AML-193 (cell line): ENCODE data around the gene NKD2.
"Not testable (repeated sequence)": the region's sequence is repeated elsewhere in the genome, so short reads cannot be mapped to it uniquely, and the experiment has no call there.

Source experiments
- DNase-seq, 2 experiments: peaks; one replicate each; lab custom pipeline; 2025; lab: John Stamatoyannopoulos, UW

NKD2 gene

DNA sequence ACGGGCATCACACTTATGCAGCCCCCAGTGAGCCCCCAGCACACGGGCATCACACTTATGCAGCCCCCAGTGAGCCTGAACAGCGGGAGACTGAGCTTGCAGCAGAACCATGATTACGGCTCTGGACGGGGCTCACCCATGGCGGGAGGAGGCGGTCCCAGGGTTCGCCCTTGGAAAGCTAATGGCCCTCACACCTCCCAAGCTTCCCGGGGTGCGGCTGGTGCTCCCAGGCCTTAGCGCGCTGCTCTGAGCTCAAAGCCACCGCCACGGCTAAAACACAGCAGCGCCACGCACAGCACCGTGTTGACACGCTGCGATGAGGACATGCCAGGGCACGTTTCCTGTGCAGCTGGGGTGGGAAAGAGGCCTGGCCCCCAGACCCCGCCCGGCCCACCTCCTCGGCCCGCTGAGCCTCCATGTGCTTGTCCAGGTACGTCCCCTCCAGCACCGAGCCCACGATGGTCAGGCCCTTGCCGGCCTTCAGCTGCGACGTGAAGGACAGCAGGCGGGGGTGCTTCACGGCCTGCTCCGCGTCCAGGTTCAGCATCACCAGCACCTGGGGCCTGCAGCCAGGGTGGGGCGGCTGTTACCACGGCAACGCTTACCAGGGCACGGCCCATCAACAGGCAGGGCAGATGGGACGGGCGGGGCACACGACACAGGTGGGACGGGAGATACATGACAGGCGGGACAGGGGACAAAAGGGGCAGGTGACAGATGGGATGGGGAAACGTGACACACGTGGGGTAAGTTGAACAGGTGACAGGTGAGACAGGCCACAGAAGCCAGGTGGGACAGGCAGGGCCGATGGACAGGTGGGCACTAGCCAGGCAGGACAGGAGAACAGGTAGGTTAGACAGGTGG is 64.9 kb downstream of the NKD2 start:
- DNase-seq: no peak

DNA sequence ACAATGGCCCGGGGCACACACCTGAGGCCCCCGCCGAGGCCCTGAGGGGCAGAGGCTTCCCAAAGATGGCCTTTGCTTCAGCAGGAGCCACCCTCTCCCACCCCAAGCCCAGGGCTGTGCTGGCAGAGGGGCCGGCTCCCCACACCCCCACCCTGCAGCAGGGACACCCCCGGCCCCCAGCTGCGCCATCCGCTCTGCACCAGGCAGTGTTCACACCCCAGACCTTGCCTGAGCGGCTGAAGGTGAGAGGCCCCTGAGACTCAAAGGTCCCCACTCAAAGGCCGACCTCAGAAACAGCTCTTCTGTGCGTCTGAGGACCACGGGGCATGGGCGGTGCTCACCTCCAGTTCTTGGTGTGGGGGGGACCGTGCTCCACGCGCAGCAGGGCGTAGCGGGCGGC is 65.6 kb downstream of the NKD2 start:
- DNase-seq: no peak

DNA sequence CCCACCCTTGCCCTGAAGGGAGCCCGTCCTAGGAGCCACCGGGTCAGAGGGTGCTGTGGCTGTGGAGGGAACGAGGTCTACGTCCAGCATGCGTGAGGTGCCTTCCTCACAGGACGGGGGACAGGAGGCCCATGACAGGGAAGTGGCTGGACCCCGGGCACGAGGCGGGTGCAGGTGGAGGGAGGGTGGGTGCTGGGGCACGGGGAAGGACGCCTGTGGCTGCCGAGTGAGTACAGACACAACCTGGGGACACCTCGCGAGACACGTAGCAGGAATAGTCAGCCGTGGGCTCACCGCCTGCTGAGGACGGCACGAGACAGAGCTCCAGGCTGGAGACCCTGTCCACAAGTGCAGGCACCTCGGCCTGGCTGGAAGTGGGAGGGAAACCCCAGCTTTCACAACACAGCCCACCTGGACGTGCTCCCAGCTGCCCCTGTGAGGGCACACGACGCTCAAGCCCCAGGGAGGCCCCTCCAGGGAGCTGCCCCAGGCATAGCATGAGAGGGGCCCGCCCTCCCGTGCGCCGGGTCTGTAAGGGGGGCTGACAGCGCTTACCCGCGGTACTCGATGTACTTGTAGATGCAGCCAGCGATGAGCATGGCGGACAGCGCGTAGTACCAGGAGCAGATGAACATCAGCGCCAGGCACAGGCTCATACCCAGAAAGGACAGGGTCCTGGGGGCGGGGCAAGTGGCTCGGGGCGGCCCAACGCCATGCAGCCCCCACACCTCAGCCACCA is 66.4 kb downstream of the NKD2 start:
- no peak for DNase-seq

DNA sequence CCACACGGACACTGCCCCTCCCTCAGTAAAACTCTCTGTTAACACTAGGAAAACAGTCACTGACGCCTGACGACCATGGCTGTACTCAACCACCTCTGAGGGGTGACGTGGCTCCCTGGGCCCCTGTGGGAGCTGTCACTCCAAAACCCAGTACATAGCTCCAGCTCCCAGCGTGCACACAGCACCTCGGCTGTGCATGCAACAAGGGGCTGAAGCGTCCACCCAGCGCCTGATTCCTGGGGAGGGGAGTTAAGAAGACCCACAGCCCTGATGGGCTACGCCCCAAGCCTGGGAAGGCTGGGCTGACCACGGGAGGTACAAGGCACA is 66.9 kb downstream of the NKD2 start:
- DNase-seq: no peak

DNA sequence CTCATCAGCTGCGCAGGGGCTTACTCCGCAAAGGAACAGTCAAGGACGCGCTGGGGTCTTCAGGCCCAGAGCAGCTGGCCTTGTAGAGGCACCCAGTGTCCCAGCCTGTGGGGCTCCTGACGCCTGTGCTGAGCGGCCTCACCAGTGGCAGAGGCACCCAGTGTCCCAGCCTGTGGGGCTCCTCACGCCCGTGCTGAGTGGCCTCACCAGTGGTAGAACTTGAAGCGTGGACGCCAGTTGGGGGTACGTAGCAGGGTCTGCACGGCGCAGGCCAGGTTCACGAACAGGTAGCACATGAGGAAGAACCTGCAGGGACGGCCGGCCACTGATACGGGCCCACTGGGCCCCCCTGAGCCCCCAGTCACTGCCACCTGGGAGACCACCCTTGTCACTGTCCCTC is 67.3 kb downstream of the NKD2 start:
- no peak for DNase-seq

DNA sequence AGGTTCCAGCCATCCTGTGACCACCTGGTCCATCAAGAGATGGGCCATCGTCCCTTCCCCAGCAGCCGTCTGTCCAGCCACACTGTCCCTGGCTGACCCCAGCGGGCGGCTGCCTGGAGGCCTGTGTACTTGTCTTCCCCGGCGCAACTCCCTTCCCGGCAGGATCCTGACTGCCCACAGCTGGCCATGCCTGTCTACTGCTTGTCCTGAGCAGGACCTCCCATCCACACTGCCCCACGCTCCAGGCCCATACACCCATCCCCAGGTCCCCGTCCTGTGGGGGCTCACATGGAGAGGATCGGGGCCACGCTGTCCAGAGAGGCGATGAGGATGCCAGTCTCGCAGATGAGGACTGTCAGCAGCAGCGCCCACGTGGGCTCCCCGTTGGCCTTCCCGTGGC is 67.8 kb downstream of the NKD2 start:
- no peak for DNase-seq

DNA sequence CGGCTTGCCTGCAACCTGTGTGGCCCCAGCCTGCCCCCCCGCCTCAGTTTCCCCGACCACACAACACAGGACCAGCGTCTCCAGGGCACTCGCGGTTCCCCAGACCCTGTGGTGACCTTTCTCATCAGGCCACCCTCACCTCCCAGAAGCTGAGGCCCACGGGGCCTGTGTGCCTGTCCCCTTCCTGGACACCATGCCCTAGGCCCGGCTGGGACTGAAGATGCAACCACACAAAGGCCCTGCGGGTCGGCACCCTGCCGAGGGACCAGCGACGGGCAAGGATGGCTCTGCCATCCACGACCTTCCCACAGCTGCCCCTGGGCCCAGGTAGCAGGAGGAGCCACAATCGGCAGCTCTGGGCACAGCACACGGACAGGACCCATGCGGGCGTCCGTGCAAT is 68.4 kb downstream of the NKD2 start:
- no peak for DNase-seq

DNA sequence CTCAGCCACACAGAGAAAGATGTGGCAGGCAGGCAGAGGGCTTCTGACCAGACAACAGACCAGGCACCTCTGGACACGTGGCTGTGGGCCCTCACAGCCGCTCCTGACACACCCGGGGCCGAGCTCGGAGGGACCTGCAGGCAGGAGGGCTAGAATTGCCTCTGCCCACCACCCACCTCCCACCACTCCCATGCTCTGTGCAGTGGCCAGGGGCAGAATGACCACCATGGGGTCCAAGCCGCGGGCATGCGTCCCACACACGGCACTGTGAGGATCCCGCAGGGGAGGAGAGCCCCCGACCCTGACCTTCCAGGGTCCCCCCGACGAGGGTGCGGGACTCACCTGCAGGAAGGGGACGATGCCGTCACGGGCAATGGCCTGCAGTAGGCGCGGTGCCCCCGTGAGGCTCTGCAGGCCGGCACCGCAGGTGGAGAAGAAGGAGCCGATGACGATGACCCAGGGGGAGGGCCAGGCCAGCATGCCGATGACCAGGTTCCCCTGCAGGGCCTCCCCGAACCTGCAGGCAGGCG is 69.0 kb downstream of the NKD2 start:
- no peak for DNase-seq

DNA sequence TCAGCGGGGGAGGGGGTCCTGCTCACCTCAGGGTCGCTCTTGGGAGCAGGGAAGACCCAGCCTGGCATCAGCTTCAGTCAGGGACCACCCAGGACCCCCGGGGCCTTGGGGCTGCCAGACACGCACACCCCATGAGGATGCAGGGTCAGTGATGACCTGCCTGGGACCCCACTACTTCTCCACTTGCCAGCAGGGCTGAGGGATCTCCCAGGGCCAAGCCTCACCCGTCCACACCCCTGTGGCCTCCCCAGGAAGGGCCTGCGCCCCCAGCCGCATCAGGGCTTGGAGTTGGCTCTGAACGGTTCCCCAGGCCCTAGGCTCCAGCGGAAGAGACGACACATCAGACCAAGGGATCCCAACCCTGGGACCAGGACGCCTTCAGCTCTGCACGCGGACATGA is 69.6 kb downstream of the NKD2 start:
- DNase-seq: no peak

DNA sequence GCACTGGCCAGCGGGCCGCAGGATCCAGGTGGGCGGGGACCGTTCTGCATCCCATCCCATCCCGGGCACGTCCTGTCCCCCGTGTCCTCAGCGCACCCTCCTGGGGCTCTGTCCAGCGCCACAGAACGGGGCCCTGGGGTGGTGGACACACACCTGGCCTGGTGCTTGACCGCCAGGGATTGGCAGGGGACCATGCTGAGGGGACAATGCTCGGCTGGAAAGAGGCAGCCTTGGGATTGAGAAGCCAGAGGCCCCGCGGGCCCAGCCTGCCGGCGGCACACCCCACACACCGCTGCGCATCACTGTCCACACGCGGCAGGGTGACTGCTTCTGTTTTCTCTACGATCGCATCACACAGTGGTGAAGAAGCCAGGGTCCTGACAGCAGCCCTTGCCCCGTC is 70.2 kb downstream of the NKD2 start:
- DNase-seq: no peak

DNA sequence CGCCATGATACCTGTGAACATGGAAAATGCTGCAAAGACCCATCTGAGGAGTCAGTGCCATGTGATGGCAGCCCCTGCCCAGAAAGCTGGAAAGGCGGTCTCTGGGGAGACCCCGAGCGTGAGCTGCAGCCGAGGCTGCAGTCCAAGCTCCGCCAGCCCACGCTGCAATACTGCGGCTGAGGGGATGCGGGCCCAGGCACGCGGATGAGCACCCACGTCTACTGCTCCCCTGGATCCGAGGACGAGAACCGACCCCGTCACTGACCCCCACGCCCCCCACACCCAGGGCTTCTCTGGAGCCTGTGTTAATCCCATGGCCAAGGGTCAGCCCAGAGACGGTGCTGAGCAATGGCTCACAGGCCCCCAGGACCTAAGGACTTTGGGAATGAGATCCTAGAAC is 70.9 kb downstream of the NKD2 start:
- no peak for DNase-seq

DNA sequence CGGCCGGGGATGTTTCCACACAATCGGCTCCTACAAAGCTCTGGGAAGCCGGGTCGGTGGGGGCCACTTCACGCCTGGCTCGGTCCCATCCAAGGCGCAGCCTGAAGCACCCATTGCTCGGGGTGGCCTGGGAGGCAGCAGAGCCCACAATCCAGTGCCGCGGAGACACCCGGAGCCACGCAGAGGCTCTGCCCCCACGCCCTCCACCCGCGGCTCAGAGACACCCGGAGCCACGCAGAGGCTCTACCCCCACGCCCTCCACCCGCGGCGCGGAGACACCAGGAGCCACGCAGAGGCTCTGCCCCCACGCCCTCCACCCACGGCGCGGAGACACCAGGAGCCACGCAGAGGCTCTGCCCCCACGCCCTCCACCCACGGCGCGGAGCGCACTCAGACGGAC is 71.4 kb downstream of the NKD2 start:
- DNase-seq: no peak

DNA sequence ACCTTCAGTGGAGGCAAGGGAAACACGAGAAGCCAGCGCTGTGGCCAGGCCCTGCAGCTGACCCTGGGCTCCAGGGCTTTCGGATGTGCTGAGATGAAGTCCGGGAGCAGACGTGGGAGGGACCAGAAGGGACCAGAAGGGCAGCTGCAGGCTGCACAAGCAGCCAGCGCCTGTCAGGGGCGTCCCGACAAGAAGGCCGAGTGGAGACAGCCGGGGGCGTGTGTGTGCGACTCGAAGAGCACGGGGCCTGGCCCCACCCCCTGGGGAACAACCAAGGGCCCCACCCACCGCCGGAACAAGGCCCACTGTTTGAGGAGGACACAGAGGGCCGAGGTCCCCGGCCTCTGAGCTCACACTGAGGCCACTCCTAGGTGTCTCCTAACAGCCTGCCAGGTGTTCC is 71.8 kb downstream of the NKD2 start:
- DNase-seq: no peak

DNA sequence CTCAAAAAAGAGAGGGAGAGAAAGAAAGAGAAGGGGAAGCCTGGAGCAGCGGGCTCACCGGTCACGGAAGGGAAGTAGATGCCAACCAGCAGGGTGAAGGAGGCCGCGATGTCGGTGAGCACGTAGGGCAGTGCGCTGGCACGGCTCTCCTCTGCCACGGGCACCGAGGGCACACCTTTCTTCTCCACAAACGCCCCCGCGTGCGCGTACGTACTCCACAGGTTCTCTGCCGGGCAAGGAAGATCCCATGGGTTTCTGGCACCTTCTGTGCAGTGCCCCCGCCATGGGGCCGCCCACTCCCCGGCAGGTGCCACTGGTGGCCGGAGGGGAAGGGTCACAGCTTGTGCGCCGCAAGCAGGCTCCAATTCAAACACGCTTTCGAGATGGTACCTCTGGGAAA is 72.9 kb downstream of the NKD2 start:
- DNase-seq: no peak

DNA sequence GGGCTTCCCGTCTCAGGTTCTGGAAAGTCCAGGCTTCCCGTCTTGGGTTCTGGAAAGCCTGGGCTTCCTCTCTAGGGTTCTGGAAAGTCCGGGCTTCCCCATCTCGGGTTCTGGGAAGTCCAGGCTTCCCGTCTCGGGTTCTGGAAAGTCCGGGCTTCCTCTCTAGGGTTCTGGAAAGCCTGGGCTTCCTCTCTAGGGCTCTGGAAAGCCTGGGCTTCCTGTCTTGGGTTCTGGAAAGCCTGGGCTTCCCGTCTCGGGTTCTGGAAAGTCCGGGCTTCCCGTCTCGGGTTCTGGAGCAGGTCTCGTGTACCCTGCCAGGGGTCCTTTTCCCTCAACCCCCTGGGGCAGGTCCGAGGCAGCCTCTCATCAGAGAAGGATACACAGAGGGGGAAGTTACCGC is 74.4 kb downstream of the NKD2 start:
- not testable (repeated sequence) for DNase-seq

DNA sequence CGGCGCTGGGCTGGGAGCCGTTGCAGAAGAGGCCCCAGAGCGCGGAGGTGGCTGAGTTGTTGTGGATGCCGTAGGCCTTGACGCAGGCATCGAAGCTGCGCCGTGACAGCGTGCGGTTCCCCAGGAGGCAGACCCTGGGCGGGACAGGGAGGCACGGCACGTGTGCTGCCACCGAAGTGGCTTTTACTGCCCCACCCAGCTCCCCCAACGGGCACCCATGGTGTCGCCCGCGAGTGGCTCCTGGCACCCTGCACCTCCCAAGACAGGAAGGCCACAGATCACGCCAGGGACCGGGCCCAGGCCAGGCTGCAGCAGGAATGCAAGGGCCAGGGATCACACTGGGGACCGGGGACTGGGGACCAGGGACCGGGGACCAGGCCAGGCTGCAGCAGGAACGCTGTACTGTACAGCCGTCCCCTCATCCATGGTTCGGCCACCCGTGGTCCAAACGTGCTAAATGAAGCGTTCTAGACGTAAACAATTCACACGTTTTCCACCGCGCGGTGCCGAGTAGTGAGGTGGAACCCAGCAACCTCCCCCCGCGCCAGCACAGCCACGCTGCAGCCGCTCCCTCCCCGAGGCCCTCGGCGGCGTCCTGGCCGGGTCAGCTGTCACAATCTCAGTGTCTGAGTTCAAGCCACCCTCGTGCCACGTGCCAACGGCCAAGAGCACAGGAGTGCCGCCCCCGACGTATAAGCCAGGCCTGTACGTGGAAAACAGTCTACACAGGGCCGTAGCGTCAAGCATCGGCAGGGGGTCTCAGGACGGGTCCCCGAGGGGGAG is 75.4 kb downstream of the NKD2 start:
- DNase-seq: no peak

DNA sequence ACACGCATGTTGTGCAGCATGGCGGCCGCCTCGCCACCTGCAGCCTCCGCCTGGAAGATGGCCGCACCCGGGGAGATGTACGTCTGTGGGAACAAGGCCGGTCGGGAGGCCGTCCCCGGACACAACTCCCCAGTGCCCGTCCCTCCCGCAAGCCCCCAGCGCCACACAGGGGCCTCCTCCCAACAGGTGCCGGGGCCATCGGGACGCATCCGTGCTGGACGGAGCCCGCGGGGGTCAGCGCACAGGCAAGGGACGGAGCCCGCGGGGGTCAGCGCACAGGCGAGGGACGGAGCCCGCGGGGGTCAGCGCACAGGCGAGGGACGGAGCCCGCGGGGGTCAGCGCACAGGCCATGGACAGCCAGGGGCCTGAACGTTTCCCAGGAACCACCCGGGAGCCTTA is 76.8 kb downstream of the NKD2 start:
- DNase-seq: no peak

DNA sequence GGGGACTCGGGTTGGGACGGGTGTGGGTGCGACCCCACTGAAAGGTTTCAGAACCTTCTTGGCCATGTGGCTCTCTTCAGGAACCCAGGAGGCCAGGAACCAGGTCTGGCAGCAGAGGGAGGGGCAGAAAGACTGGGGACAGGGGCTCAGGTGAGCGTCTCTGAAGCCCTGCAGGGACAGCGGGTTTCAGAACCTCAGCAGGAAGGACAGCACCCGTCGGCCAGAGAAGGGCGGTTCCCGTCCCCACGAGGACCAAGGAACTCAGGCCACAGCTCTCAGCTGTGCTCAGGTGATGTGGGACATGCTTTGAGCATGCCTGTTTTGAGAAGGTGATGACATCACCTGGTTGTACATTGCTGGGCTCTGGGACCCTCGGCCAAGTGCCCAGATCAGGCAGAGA is 77.5 kb downstream of the NKD2 start:
- DNase-seq: no peak

DNA sequence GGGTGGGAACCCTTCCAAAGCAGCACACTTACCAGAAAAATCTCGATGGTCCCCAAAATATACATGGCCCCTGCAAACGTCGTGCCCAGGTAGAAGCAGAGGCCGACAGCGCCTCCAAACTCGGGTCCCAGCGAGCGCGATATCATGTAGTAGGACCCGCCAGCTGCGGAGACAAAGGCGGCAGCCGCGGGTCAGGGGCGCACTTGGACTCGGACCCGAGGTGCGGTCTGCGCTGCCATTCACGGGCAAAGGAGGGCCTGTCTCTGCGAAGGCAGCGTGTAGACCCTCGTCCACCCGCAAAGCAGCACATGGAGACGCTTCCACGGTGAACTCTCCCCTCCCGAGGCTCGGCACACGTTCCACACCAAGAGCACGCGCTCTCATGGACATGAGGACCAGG is 78.3 kb downstream of the NKD2 start:
- no peak for DNase-seq

DNA sequence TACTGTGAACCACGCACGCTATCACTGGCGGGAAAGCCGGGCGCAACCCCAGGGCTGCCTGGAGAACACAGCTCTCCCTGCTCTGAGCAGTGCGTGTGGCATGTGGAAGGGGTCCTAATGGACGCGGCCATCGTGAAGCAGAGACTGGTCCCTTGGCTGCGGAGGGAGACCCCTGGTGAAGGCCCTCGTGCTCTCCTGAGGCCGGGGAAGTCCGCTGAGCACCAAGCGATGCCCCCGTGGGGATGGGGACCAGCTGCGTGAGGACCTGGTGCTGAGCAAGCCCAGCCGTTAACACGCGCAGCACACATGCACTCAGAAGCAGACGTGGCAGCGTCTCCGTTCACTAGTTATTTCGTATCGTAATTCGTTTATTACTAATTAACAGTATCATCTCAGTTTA is 78.8 kb downstream of the NKD2 start:
- DNase-seq: no peak

DNA sequence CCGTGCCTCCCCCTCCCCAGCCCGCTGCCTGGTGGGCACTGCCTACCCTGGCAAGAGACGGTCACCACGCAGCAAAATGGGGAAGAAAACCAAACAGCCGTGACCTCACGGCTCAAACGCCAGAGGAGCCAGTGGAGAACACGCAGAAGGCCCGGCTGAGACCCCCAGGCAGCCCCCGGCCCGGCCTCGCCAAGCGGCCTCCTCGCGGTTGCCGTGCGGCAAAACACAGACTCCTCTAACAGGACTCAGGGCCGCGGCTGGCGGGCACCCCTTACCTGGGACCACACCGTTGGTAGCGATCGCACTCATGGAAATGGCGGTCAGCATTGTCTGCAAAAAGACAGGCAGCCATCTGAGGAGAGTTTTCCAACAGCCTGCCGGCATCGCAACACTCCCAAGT is 79.4 kb downstream of the NKD2 start:
- no peak for DNase-seq
